Measurements from ENCODE around the gene GIT2.

The GIT2 gene

DNA sequence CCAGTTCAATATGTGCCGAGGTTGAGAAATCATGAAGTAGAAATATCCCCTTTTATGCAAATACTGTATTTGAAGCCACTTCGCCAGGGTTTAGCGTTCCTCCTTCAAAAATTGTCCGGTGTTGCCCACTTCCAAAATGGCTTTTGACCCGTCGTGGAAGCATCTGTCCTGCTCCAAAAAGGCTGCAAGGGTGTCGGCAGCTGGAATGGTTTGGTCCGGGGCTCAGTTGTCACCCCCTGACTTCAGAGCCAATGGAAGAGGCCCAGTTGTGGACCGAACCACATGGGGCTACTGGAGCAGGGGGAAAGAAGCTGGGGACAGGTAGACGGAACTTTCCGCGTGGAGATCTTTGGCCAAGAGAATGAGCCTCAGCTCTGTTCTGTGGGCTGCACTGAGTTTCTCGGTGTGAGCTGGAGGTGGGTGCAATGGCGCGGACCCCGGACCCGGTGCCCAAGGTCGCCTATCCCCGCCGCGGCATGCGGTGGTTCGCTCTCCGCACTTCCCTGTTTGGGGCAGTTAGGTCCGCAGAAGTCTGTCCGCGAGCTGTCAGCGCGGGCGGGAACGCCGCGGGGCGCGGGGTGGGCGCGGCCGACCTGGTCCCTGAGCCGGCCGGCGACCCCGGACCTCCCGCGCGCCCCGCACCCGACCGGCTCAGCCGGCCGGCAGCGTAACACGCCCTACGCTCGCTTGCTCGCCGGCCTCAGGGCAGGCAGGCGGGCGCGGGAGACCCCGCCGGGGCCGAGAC, 2.9 kb upstream of the GIT2 start, which contains the start of gene ANKRD13A (continued):
- TF ChIP-seq ZNF10 (tag by site-specific recombination; IDR thresholded peaks at IDR 0.05) (0 out of 2 replicates have a peak, but pooled peaks have one; percentile 36), ZNF391 (tag by site-specific recombination; IDR thresholded peaks at IDR 0.05; ENCODE audit: borderline replicate concordance, low read depth) (peak; percentile 92; the same call in 1 of the 2 replicates), GLIS2 (tag by site-specific recombination; IDR thresholded peaks at IDR 0.05) (no peak), ZNF549 (tag by site-specific recombination; IDR thresholded peaks at IDR 0.05) (no peak), ZNF596 (tag by site-specific recombination; IDR thresholded peaks at IDR 0.05) (no peak), ZNF148 (tag by site-specific recombination; IDR thresholded peaks at IDR 0.05; ENCODE audit: borderline replicate concordance) (peak; percentile 71; the same call in 1 of the 2 replicates), ZFP3 (tag by site-specific recombination; IDR thresholded peaks at IDR 0.05; ENCODE audit: low read depth) (no peak), HOXD13 (CRISPR knock-in tag; IDR thresholded peaks at IDR 0.05; ENCODE audit: borderline replicate concordance) (no peak), ZNF768 (tag by site-specific recombination; IDR thresholded peaks at IDR 0.05) (no peak), ZNF660 (tag by site-specific recombination; IDR thresholded peaks at IDR 0.05) (peak; percentile 92), ZNF558 (tag by site-specific recombination; IDR thresholded peaks at IDR 0.05) (peak; percentile 79), ZNF701 (tag by site-specific recombination; IDR thresholded peaks at IDR 0.05) (0 out of 2 replicates have a peak, but pooled peaks have one; percentile 41), ZNF18 (tag by site-specific recombination; IDR thresholded peaks at IDR 0.05) (no peak)
- TF ChIP-seq, protein P1, sequence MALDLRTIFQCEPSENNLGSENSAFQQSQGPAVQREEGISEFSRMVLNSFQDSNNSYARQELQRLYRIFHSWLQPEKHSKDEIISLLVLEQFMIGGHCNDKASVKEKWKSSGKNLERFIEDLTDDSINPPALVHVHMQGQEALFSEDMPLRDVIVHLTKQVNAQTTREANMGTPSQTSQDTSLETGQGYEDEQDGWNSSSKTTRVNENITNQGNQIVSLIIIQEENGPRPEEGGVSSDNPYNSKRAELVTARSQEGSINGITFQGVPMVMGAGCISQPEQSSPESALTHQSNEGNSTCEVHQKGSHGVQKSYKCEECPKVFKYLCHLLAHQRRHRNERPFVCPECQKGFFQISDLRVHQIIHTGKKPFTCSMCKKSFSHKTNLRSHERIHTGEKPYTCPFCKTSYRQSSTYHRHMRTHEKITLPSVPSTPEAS (tag by site-specific recombination; IDR thresholded peaks at IDR 0.05) = no peak; the same call in 1 of the 2 replicates

DNA sequence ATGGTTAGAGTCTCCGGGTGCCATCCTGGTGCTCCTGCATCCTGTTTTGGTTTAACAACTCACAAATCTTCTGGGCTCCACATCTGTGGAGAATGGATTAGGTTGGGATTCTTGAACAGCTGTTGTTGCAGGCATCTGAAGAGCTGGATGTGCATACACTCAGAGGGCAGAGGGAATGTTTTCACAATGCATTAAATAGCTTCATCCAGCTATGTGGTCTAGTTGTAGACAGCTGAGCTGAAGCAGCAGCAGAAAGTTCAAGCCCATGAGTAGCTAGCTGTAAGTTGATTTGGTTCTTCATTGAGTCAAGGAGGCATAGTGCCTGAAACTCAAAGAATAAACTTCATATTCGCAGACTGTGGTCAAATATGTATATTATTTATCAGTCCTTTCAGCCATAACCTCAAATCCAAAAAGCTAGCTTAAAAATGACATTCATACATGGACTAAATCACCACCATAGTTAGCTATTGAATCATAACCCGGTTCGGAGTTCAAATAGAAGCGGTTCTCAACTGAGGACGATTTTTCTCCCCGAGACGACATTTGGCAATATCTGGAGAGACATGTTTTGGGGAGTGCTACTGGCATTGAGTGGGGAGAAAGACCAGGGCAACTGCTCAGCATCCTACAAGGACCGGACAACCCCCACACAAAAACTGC, 2.2 kb upstream of the GIT2 start:
- no peaks in the 10 kb centered on the region for H3K4me1 ChIP-seq (ENCODE audit: control insufficient read depth, insufficient read depth, low read length)
- POLR2A ChIA-PET = interaction anchor here (0.5 to 2.4 kb wide), 6 partner anchors 13 to 433 kb away, joined by 4 to 8 read pairs (median 4); no protein-coding TSS in a partner anchor
- peaks cover 0 to 8% of the 10 kb centered on the region in 2 experiments; a peak in 1 of 3 replicates for H3K36me3 ChIP-seq (ENCODE audit: control insufficient read depth in 2 of 2, insufficient read depth in 1 of 2, low read length in 2 of 2)
- no peak overlapping the region for H3K27ac ChIP-seq (ENCODE audit: extremely low read depth, low read depth, low read length)
- no peaks in the 10 kb centered on the region for H3K9me3 ChIP-seq (ENCODE audit: control insufficient read depth, insufficient read depth, low read depth, low read length)
- CTCF ChIA-PET = interaction anchor here (0.7 kb wide), 1 partner anchor 211 kb away, joined by 3 read pairs; no protein-coding TSS in a partner anchor
- TF ChIP-seq IKZF3 (tag by site-specific recombination; IDR thresholded peaks at IDR 0.05) (0 out of 2 replicates have a peak, but pooled peaks have one; percentile 13), ZBTB17 (tag by site-specific recombination; IDR thresholded peaks at IDR 0.05) (peak; percentile 12), ZBTB21 (tag by site-specific recombination; IDR thresholded peaks at IDR 0.05) (no peak)
- H3K4me3 ChIP-seq (ENCODE audit: low read depth, low read length) = peak overlapping the region; percentile 73
